Embryonic facial prominence (tissue), 1 donor: Measurements from ENCODE around the gene DNAH11.
"Not testable (repeated sequence)": the region's sequence is repeated elsewhere in the genome, so short reads cannot be mapped to it uniquely, and the experiment has no call there.

ENCODE experiments used
- DNase-seq: peaks from one replicate; pipeline ENCODE4 v3.0.0-alpha.2; 2016; ENCODE audit errors: extremely low spot score

DNAH11 gene

GRCh38 chr7:21542891-21543527, at the start of gene DNAH11:
Gene DNAH11, plus strand, starts transcription at chr7:21543039. Its CDS starts 207 bp downstream, at chr7:21543246.
- DNase-seq = no peak

- no peak for DNase-seq
Observed at GRCh38 chr7:21495731-21496130, 47.1 kb upstream of the DNAH11 start.

GRCh38 chr7:21497072-21497471, 45.8 kb upstream of the DNAH11 start:
- DNase-seq = no peak

- no peak for DNase-seq
Observed at GRCh38 chr7:21500117-21500832, 42.6 kb upstream of the DNAH11 start.

- no peak for DNase-seq
Observed at GRCh38 chr7:21504021-21504420, 38.8 kb upstream of the DNAH11 start.

- no peak for DNase-seq
Observed at GRCh38 chr7:21507627-21508343, 35.1 kb upstream of the DNAH11 start.

- no peak for DNase-seq
Observed at GRCh38 chr7:21508538-21508937, 34.3 kb upstream of the DNAH11 start.

GRCh38 chr7:21514062-21514461, 28.8 kb upstream of the DNAH11 start:
- DNase-seq = no peak

GRCh38 chr7:21524680-21525079, 18.2 kb upstream of the DNAH11 start:
- DNase-seq = no peak

GRCh38 chr7:21526007-21526406, 16.8 kb upstream of the DNAH11 start:
- DNase-seq = no peak

GRCh38 chr7:21526448-21526847, 16.4 kb upstream of the DNAH11 start:
- DNase-seq = no peak

GRCh38 chr7:21532485-21532884, 10.4 kb upstream of the DNAH11 start:
- not testable (repeated sequence) for DNase-seq

- DNase-seq = not testable (repeated sequence)
Observed at GRCh38 chr7:21533646-21534045, 9.2 kb upstream of the DNAH11 start.

GRCh38 chr7:21536445-21537118, 6.3 kb upstream of the DNAH11 start:
- DNase-seq = not testable (repeated sequence)

GRCh38 chr7:21538936-21539495, 3.8 kb upstream of the DNAH11 start:
- no peak for DNase-seq

GRCh38 chr7:21543528-21544302, 876 bp downstream of the DNAH11 start:
- no peak for DNase-seq

GRCh38 chr7:21544303-21544656, 1.4 kb downstream of the DNAH11 start:
- DNase-seq = no peak

- DNase-seq = no peak
Observed at GRCh38 chr7:21544715-21545114, 1.9 kb downstream of the DNAH11 start.

GRCh38 chr7:21547501-21547900, 4.7 kb downstream of the DNAH11 start:
- DNase-seq = no peak

GRCh38 chr7:21548491-21548890, 5.7 kb downstream of the DNAH11 start:
- DNase-seq = no peak

- DNase-seq = no peak
Observed at GRCh38 chr7:21550076-21550475, 7.2 kb downstream of the DNAH11 start.
